Kidney (tissue), 14 donors: ENCODE results near the gene MLX. TPM values are rescaled to one million over a fixed set of nuclear protein-coding genes. Genes with fewer than 3 reads are reported as not detected.
A peak's percentile ranks its signal among the peaks of the same experiment; 100 is the strongest.
"Not testable (repeated sequence)": the region's sequence is repeated elsewhere in the genome, so short reads cannot be mapped to it uniquely, and the experiment has no call there.

Experiments
- DNase-seq, 5 donors: peaks; one replicate each; pipeline ENCODE4 v3.0.0-alpha.2; 2013 to 2020
- FAIRE-seq: peaks from 2 replicates; lab custom pipeline; 2012; peaks lifted over from hg19 to GRCh38; lab: Jason Lieb, UNC
- H3K27ac ChIP-seq, 2 donors: one replicate each; pipeline ENCODE4 v1.7.0; 2013; ENCODE audit warnings: low read depth in 2 of 2, low read length in 2 of 2, inconsistent platforms in 1 of 2
- H3K27me3 ChIP-seq: one replicate; pipeline ENCODE4 v1.7.1; 2013; ENCODE audit warnings: low read length, inconsistent platforms; ENCODE audit not compliant: control insufficient read depth, insufficient read depth
- H3K36me3 ChIP-seq, 3 donors: one replicate each; pipeline versions ENCODE4 v1.7.0 to v1.7.1; 2013; ENCODE audit warnings: low read length in 3 of 3, control low read depth in 1 of 3, inconsistent platforms in 1 of 3; ENCODE audit not compliant: insufficient read depth in 3 of 3, control insufficient read depth in 2 of 3
- H3K4me1 ChIP-seq, 3 donors: one replicate each; pipeline versions ENCODE4 v1.7.0 to v1.7.1; 2013; ENCODE audit warnings: low read length in 3 of 3, inconsistent platforms in 1 of 3, low read depth in 1 of 3; ENCODE audit not compliant: control insufficient read depth in 2 of 3, insufficient read depth in 2 of 3
- H3K4me3 ChIP-seq, 3 donors: one replicate each; pipeline versions ENCODE4 v1.7.0 to v1.8.1; 2013; ENCODE audit warnings: low read length in 3 of 3, control low read depth in 1 of 3, inconsistent platforms in 1 of 3
- H3K9ac ChIP-seq, 3 donors: one replicate each; pipeline versions ENCODE4 v1.7.0 to v1.7.1; 2013; ENCODE audit warnings: low read length in 3 of 3, control low read depth in 1 of 3, inconsistent platforms in 1 of 3
- H3K9me3 ChIP-seq, 3 donors: one replicate each; pipeline versions ENCODE4 v1.7.0 to v1.7.1; 2013; ENCODE audit warnings: low read length in 3 of 3, control low read depth in 1 of 3, inconsistent platforms in 1 of 3; ENCODE audit not compliant: control insufficient read depth in 2 of 3, insufficient read depth in 1 of 3
- CTCF ChIP-seq: IDR thresholded peaks from 3 replicates; pipeline ENCODE4 v1.5.1; 2012; ENCODE audit warnings: mild to moderate bottlenecking, moderate library complexity, borderline replicate concordance; ENCODE audit not compliant: insufficient read depth; ENCODE audit errors: extremely low read depth
- intact Hi-C: fragments of 100-400 bp; cut with DNase I; formaldehyde crosslinking; loops from one replicate; pipeline ENCODE4 v1.11.1; 2022
- polyA plus RNA-seq: library from polyadenylated mRNA; stranded (reverse); fragments of 350-450 nt; fragmentation: Illumina TruSeq; extraction: RNeasy Lipid Tissue Mini Kit (QIAGEN cat#74804); gene quantifications from one replicate; pipeline ENCODE4 v1.2.3, GENCODE V29; 2014; ENCODE audit warnings: low read depth, low replicate concordance; ENCODE audit not compliant: insufficient read depth
- total RNA-seq: library from RNA; stranded (reverse); fragmentation: NEBNext Ultra II Directional; extraction: Animal tissue kit (Norgen Biotek cat#: 25700); gene quantifications from one replicate; pipeline ENCODE4 v1.2.1, GENCODE V29; 2021
- donor health status: control.
- donor health status: control.
- donor health status: control.
- donor health status: control.
- donor health status: control.
- donor health status: DM: yes; HTN: yes; CAD: no.
- donor health status: Normal renal cell carcinoma (clear cell type).

MLX gene
- total and polyA plus RNA-seq, 2 donors from 2014 or later = 38.7 to 41.0 TPM

GRCh38 chr17:42608305-42609181, 41.6 kb downstream of the MLX start:
- Histone ChIP-seq H3K4me3 (peak overlapping the region; percentile 93 to 97 (median 94)), H3K27me3 (no peaks in the 10 kb centered on the region), H3K9me3 (no peaks in the 10 kb centered on the region), H3K27ac (peak overlapping the region; percentile 89 to 95), H3K4me1 (peaks cover 0 to 9% (median 6%) of the 10 kb centered on the region in 3 donors), H3K9ac (peak overlapping the region; percentile 78 to 98 (median 82)), H3K36me3 (peaks cover 2 to 14% (median 8%) of the 10 kb centered on the region in 3 donors)
- no peak for FAIRE-seq
- TF ChIP-seq CTCF = no peak
- peak in 2 of 5 donors; percentile 42 to 73 for DNase-seq
- intact Hi-C loops = no loop called here

GRCh38 chr17:42609182-42609813, 42.4 kb downstream of the MLX start, which contains the start of the genes RETREG3 and TUBG1:
Gene RETREG3 (minus strand): TSS chr17:42609374. CDS start chr17:42609324, 50 bp downstream.
Gene TUBG1 (plus strand): TSS chr17:42609683. CDS start chr17:42609738, 55 bp downstream.
- DNase-seq = peak; percentile 99 to 100 (median 99)
- Histone ChIP-seq H3K9me3 (no peaks in the 10 kb centered on the region), H3K4me3 (peak within 1 kb of the TSS; percentile 93 to 97 (median 94)), H3K27me3 (no peaks in the 10 kb centered on the region), H3K4me1 (peaks cover 0 to 9% (median 6%) of the 10 kb centered on the region in 3 donors), H3K36me3 (peaks cover 2 to 14% (median 8%) of the 10 kb centered on the region in 3 donors), H3K27ac (peak within 1 kb of the TSS; percentile 89 to 95), H3K9ac (peak within 1 kb of the TSS; percentile 78 to 98 (median 82))
- TF ChIP-seq CTCF = no peak
- intact Hi-C loops = no loop called here
- FAIRE-seq = no peak

GRCh38 chr17:42609814-42610801, 43.2 kb downstream of the MLX start:
- Histone ChIP-seq H3K27ac (peak overlapping the region; percentile 8 to 51), H3K4me3 (peak overlapping the region; percentile 75 to 93 (median 91)), H3K36me3 (peaks cover 2 to 22% (median 14%) of the 10 kb centered on the region in 3 donors), H3K9ac (peak overlapping the region; percentile 68 to 74 (median 73))
- H3K4me1 ChIP-seq, intact Hi-C loops, H3K27me3 ChIP-seq, H3K9me3 ChIP-seq, FAIRE-seq: not testable (repeated sequence)
- DNase-seq = peak in 2 of 5 donors; percentile 60 to 87
